ENCODE results near the gene ERBB4.

Gene ERBB4

GRCh38 chr2:211503856-211504255 lies 1034.7 kb downstream of the ERBB4 start:
- no peak for FAIRE-seq

- FAIRE-seq = no peak
Observed at GRCh38 chr2:211503198-211503597, 1035.4 kb downstream of the ERBB4 start.

GRCh38 chr2:211498551-211499205 lies 1039.9 kb downstream of the ERBB4 start:
- FAIRE-seq = no peak

GRCh38 chr2:211495339-211495738 lies 1043.3 kb downstream of the ERBB4 start:
- no peak for FAIRE-seq

GRCh38 chr2:211494536-211494935 lies 1044.1 kb downstream of the ERBB4 start:
- FAIRE-seq = no peak

GRCh38 chr2:211494085-211494484 lies 1044.5 kb downstream of the ERBB4 start:
- FAIRE-seq = no peak

GRCh38 chr2:211487733-211488132 lies 1050.9 kb downstream of the ERBB4 start:
- no peak for FAIRE-seq

- FAIRE-seq = no peak
Observed at GRCh38 chr2:211479536-211480150, 1059.0 kb downstream of the ERBB4 start.

- FAIRE-seq = no peak
Observed at GRCh38 chr2:211477537-211478275, 1060.9 kb downstream of the ERBB4 start.

- FAIRE-seq = no peak
Observed at GRCh38 chr2:211473116-211473515, 1065.5 kb downstream of the ERBB4 start.

GRCh38 chr2:211469664-211470059 lies 1068.9 kb downstream of the ERBB4 start:
- no peak for FAIRE-seq

GRCh38 chr2:211468877-211469663 lies 1069.5 kb downstream of the ERBB4 start:
- FAIRE-seq = no peak

- no peak for FAIRE-seq
Observed at GRCh38 chr2:211468217-211468616, 1070.4 kb downstream of the ERBB4 start.

- no peak for FAIRE-seq
Observed at GRCh38 chr2:211463397-211463796, 1075.2 kb downstream of the ERBB4 start.

GRCh38 chr2:211458974-211459373 lies 1079.6 kb downstream of the ERBB4 start:
- FAIRE-seq = no peak

- no peak for FAIRE-seq
Observed at GRCh38 chr2:211457325-211457724, 1081.3 kb downstream of the ERBB4 start.

GRCh38 chr2:211455216-211455841 lies 1083.3 kb downstream of the ERBB4 start:
- no peak for FAIRE-seq

- no peak for FAIRE-seq
Observed at GRCh38 chr2:211454679-211455078, 1083.9 kb downstream of the ERBB4 start.

GRCh38 chr2:211453311-211453887 lies 1085.2 kb downstream of the ERBB4 start:
- FAIRE-seq = no peak

- FAIRE-seq = no peak
Observed at GRCh38 chr2:211451642-211452041, 1087.0 kb downstream of the ERBB4 start.

GRCh38 chr2:211449819-211450218 lies 1088.8 kb downstream of the ERBB4 start:
- FAIRE-seq = no peak

- no peak for FAIRE-seq
Observed at GRCh38 chr2:211447548-211447947, 1091.1 kb downstream of the ERBB4 start.

Measured in endometrium (tissue), 2 donors.